Measurements from ENCODE around the gene EPSTI1.

EPSTI1 gene

GRCh38 chr13:42905579-42905978 lies 86.5 kb downstream of the EPSTI1 start:
- no peaks in the 10 kb centered on the region for H3K79me1 ChIP-seq (ENCODE audit: low read depth, low read length)
- H4K8ac ChIP-seq (ENCODE audit: low read depth, low read length), result no peak overlapping the region
- H3K4me3 ChIP-seq (ENCODE audit: low read length in 2 of 2), result no peak overlapping the region
- no peak overlapping the region for H2BK5ac ChIP-seq (ENCODE audit: low read length)
- whole genome bisulfite sequencing, 2 donors (ENCODE audit: extremely low coverage in 2 of 2, insufficient read length in 2 of 2, insufficient replicate concordance in 1 of 2), result no CpG with 5 or more reads among the region's 2 CpGs
- no peak for DNase-seq (ENCODE audit: low spot score)
- no peak overlapping the region for H3K14ac ChIP-seq (ENCODE audit: low read length)
- H2BK120ac ChIP-seq (ENCODE audit: low read depth, low read length), result no peak overlapping the region
- no peak overlapping the region for H2AK5ac ChIP-seq (ENCODE audit: low read depth, low read length)
- H3K23ac ChIP-seq (ENCODE audit: low read depth, low read length, poor library complexity), result no peak overlapping the region
- H3K4me1 ChIP-seq (ENCODE audit: control insufficient read depth in 2 of 2, insufficient read depth in 1 of 2, low read depth in 1 of 2, low read length in 2 of 2), result no peaks in the 10 kb centered on the region
- no peak overlapping the region for H2BK15ac ChIP-seq (ENCODE audit: low read length)
- H3K27ac ChIP-seq (replicated peaks; ENCODE audit: low read length), result no peak overlapping the region
- no peak overlapping the region for H2AFZ ChIP-seq (ENCODE audit: low read length)
- H3K36me3 ChIP-seq (replicated peaks in 1 of 2; ENCODE audit: control insufficient read depth in 2 of 2, insufficient read depth in 2 of 2, low read length in 2 of 2), result no peaks in the 10 kb centered on the region
- H3K27me3 ChIP-seq (ENCODE audit: control insufficient read depth in 3 of 3, insufficient read depth in 3 of 3, low read depth in 1 of 3, low read length in 3 of 3), result no peaks in the 10 kb centered on the region
- no peak overlapping the region for H3K4me2 ChIP-seq (ENCODE audit: insufficient read depth, low read length, poor library complexity, severe bottlenecking)
- no peak overlapping the region for H2BK12ac ChIP-seq (ENCODE audit: low read length)
- H3K18ac ChIP-seq (ENCODE audit: low read length), result no peak overlapping the region
- no peak overlapping the region for H3K9ac ChIP-seq (ENCODE audit: low read depth, low read length, poor library complexity)
- no peaks in the 10 kb centered on the region for H3K9me3 ChIP-seq (replicated peaks in 1 of 2; ENCODE audit: control insufficient read depth in 2 of 2, insufficient read depth in 1 of 2, low read depth in 1 of 2, low read length in 2 of 2)
- no peak overlapping the region for H4K91ac ChIP-seq (ENCODE audit: low read depth, low read length, poor library complexity)
- H3K4ac ChIP-seq (ENCODE audit: low read length), result no peak overlapping the region

DNA sequence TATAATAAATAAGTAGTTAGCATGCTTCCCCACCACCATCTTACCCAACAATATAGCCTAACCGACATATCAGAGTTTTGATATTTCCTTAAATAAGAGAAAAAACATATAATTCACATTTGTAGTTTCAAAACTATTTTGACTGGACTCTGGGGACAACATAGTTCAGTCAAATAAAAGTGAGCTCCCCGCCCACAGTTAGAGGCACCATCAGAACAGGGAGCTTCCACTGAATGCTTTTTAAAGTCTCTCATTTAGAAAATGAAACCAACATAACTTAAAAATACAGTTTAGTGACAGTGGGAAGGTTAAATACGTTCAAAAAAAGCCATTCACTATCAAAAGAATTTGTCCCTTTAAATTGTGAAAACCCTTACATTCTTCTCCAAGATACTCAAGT lies 92.8 kb downstream of the EPSTI1 start:
- Histone ChIP-seq H2BK5ac (ENCODE audit: low read length) (no peak overlapping the region), H2AFZ (ENCODE audit: low read length) (no peak overlapping the region), H3K36me3 (replicated peaks in 1 of 2; ENCODE audit: control insufficient read depth in 2 of 2, insufficient read depth in 2 of 2, low read length in 2 of 2) (no peaks in the 10 kb centered on the region), H3K4me2 (ENCODE audit: insufficient read depth, low read length, poor library complexity, severe bottlenecking) (no peak overlapping the region), H2BK120ac (ENCODE audit: low read depth, low read length) (no peak overlapping the region), H4K8ac (ENCODE audit: low read depth, low read length) (no peak overlapping the region), H2AK5ac (ENCODE audit: low read depth, low read length) (no peak overlapping the region), H3K27ac (replicated peaks; ENCODE audit: low read length) (no peak overlapping the region), H3K9ac (ENCODE audit: low read depth, low read length, poor library complexity) (no peak overlapping the region), H3K79me1 (ENCODE audit: low read depth, low read length) (no peaks in the 10 kb centered on the region), H4K91ac (ENCODE audit: low read depth, low read length, poor library complexity) (no peak overlapping the region), H3K4ac (ENCODE audit: low read length) (no peak overlapping the region), H3K9me3 (replicated peaks in 1 of 2; ENCODE audit: control insufficient read depth in 2 of 2, insufficient read depth in 1 of 2, low read depth in 1 of 2, low read length in 2 of 2) (no peaks in the 10 kb centered on the region), H3K27me3 (ENCODE audit: control insufficient read depth in 3 of 3, insufficient read depth in 3 of 3, low read depth in 1 of 3, low read length in 3 of 3) (no peaks in the 10 kb centered on the region), H2BK12ac (ENCODE audit: low read length) (no peak overlapping the region), H3K4me1 (ENCODE audit: control insufficient read depth in 2 of 2, insufficient read depth in 1 of 2, low read depth in 1 of 2, low read length in 2 of 2) (no peaks in the 10 kb centered on the region), H2BK15ac (ENCODE audit: low read length) (no peak overlapping the region), H3K14ac (ENCODE audit: low read length) (no peak overlapping the region), H3K4me3 (ENCODE audit: low read length in 2 of 2) (no peak overlapping the region), H3K23ac (ENCODE audit: low read depth, low read length, poor library complexity) (no peak overlapping the region), H3K18ac (ENCODE audit: low read length) (no peak overlapping the region)
- no CpG with 5 or more reads among the region's 3 CpGs for WGBS, 2 donors (ENCODE audit: extremely low coverage in 2 of 2, insufficient read length in 2 of 2, insufficient replicate concordance in 1 of 2)
- DNase-seq (ENCODE audit: low spot score), result no peak

GRCh38 chr13:42895776-42896175 lies 96.3 kb downstream of the EPSTI1 start:
- no peak overlapping the region for H2BK12ac ChIP-seq (ENCODE audit: low read length)
- no peak overlapping the region for H2AK5ac ChIP-seq (ENCODE audit: low read depth, low read length)
- no peak for DNase-seq (ENCODE audit: low spot score)
- no peaks in the 10 kb centered on the region for H3K27me3 ChIP-seq (ENCODE audit: control insufficient read depth in 3 of 3, insufficient read depth in 3 of 3, low read depth in 1 of 3, low read length in 3 of 3)
- H3K9ac ChIP-seq (ENCODE audit: low read depth, low read length, poor library complexity), result no peak overlapping the region
- no peak overlapping the region for H3K14ac ChIP-seq (ENCODE audit: low read length)
- no peak overlapping the region for H2AFZ ChIP-seq (ENCODE audit: low read length)
- H3K18ac ChIP-seq (ENCODE audit: low read length), result no peak overlapping the region
- H3K4me2 ChIP-seq (ENCODE audit: insufficient read depth, low read length, poor library complexity, severe bottlenecking), result no peak overlapping the region
- no peak overlapping the region for H4K91ac ChIP-seq (ENCODE audit: low read depth, low read length, poor library complexity)
- no peak overlapping the region for H3K4ac ChIP-seq (ENCODE audit: low read length)
- H3K9me3 ChIP-seq (replicated peaks in 1 of 2; ENCODE audit: control insufficient read depth in 2 of 2, insufficient read depth in 1 of 2, low read depth in 1 of 2, low read length in 2 of 2), result no peaks in the 10 kb centered on the region
- H3K4me1 ChIP-seq (ENCODE audit: control insufficient read depth in 2 of 2, insufficient read depth in 1 of 2, low read depth in 1 of 2, low read length in 2 of 2), result no peaks in the 10 kb centered on the region
- H3K36me3 ChIP-seq (replicated peaks in 1 of 2; ENCODE audit: control insufficient read depth in 2 of 2, insufficient read depth in 2 of 2, low read length in 2 of 2), result no peaks in the 10 kb centered on the region
- no peak overlapping the region for H2BK120ac ChIP-seq (ENCODE audit: low read depth, low read length)
- no peak overlapping the region for H2BK15ac ChIP-seq (ENCODE audit: low read length)
- no peak overlapping the region for H3K23ac ChIP-seq (ENCODE audit: low read depth, low read length, poor library complexity)
- no peaks in the 10 kb centered on the region for H3K79me1 ChIP-seq (ENCODE audit: low read depth, low read length)
- H3K4me3 ChIP-seq (ENCODE audit: low read length in 2 of 2), result no peak overlapping the region
- no peak overlapping the region for H2BK5ac ChIP-seq (ENCODE audit: low read length)
- WGBS, 2 donors (ENCODE audit: extremely low coverage in 2 of 2, insufficient read length in 2 of 2, insufficient replicate concordance in 1 of 2), result no CpG with 5 or more reads among the region's 3 CpGs
- H4K8ac ChIP-seq (ENCODE audit: low read depth, low read length), result no peak overlapping the region
- no peak overlapping the region for H3K27ac ChIP-seq (replicated peaks; ENCODE audit: low read length)

DNA sequence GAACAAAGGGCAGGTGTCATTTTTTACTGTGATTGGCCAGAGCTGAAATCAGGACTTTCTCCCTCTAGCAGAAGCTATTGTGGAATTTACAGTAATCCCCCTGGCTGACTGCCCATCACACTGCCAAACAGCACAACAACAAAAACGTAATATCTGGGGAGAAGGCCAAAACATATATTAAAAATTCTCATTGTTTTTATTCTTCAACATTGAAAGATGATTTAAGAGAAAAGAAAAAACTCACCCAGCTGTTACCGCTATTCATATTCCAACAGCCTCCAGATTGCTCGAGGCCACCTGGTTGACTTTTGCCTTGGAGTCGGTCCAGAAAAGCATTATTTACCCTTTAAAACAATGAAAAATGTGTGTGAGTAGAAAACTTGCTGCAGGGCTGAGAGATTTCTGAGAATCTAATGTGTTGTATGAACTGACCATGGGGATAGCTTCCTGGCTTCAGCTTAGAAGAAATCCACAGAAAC lies 97.2 kb downstream of the EPSTI1 start:
- Histone ChIP-seq H3K27ac (replicated peaks; ENCODE audit: low read length) (no peak overlapping the region), H3K4me2 (ENCODE audit: insufficient read depth, low read length, poor library complexity, severe bottlenecking) (no peak overlapping the region), H3K4ac (ENCODE audit: low read length) (no peak overlapping the region), H3K4me1 (ENCODE audit: control insufficient read depth in 2 of 2, insufficient read depth in 1 of 2, low read depth in 1 of 2, low read length in 2 of 2) (no peaks in the 10 kb centered on the region), H3K14ac (ENCODE audit: low read length) (no peak overlapping the region), H3K36me3 (replicated peaks in 1 of 2; ENCODE audit: control insufficient read depth in 2 of 2, insufficient read depth in 2 of 2, low read length in 2 of 2) (no peaks in the 10 kb centered on the region), H4K8ac (ENCODE audit: low read depth, low read length) (no peak overlapping the region), H3K9me3 (replicated peaks in 1 of 2; ENCODE audit: control insufficient read depth in 2 of 2, insufficient read depth in 1 of 2, low read depth in 1 of 2, low read length in 2 of 2) (no peaks in the 10 kb centered on the region), H3K4me3 (ENCODE audit: low read length in 2 of 2) (no peak overlapping the region), H3K18ac (ENCODE audit: low read length) (no peak overlapping the region), H2BK5ac (ENCODE audit: low read length) (no peak overlapping the region), H2BK12ac (ENCODE audit: low read length) (no peak overlapping the region), H3K23ac (ENCODE audit: low read depth, low read length, poor library complexity) (no peak overlapping the region), H4K91ac (ENCODE audit: low read depth, low read length, poor library complexity) (no peak overlapping the region), H2AFZ (ENCODE audit: low read length) (no peak overlapping the region), H3K9ac (ENCODE audit: low read depth, low read length, poor library complexity) (no peak overlapping the region), H3K79me1 (ENCODE audit: low read depth, low read length) (no peaks in the 10 kb centered on the region), H3K27me3 (ENCODE audit: control insufficient read depth in 3 of 3, insufficient read depth in 3 of 3, low read depth in 1 of 3, low read length in 3 of 3) (no peaks in the 10 kb centered on the region), H2BK15ac (ENCODE audit: low read length) (no peak overlapping the region), H2AK5ac (ENCODE audit: low read depth, low read length) (no peak overlapping the region), H2BK120ac (ENCODE audit: low read depth, low read length) (no peak overlapping the region)
- no peak for DNase-seq (ENCODE audit: low spot score)
- WGBS, 2 donors (ENCODE audit: extremely low coverage in 2 of 2, insufficient read length in 2 of 2, insufficient replicate concordance in 1 of 2), result no CpG with 5 or more reads among the region's 4 CpGs
